Activated naive CD8-positive, alpha-beta T cell treated with anti-CD3 and anti-CD28 coated beads for 36 hours (primary cell): ENCODE results near the gene RTN4R. TPM values are rescaled to one million over a fixed set of nuclear protein-coding genes. Genes with fewer than 3 reads are reported as not detected.

Experiments used
- DNase-seq: peaks from one replicate; pipeline ENCODE4 v3.0.0; 2021
- H3K27ac Mint-ChIP-seq: one replicate; pipeline ENCODE4 v1.8.0; 2022; ENCODE audit warnings: mild to moderate bottlenecking, moderate library complexity, mixed read lengths
- H3K27me3 Mint-ChIP-seq: one replicate; pipeline ENCODE4 v1.8.0; 2022; ENCODE audit warnings: mild to moderate bottlenecking, mixed read lengths
- H3K36me3 Mint-ChIP-seq: one replicate; pipeline ENCODE4 v1.8.0; 2021; ENCODE audit warnings: mild to moderate bottlenecking, mixed read lengths
- H3K4me1 Mint-ChIP-seq: one replicate; pipeline ENCODE4 v1.8.0; 2021; ENCODE audit warnings: mixed read lengths
- H3K4me3 Mint-ChIP-seq: one replicate; pipeline ENCODE4 v1.8.0; 2022; ENCODE audit warnings: mild to moderate bottlenecking, moderate library complexity, mixed read lengths
- H3K9me3 Mint-ChIP-seq: one replicate; pipeline ENCODE4 v1.8.0; 2022; ENCODE audit warnings: mixed read lengths
- total RNA-seq, 2 experiments: library from RNA; stranded (reverse); gene quantifications; one replicate each; pipeline ENCODE4 v1.2.3, GENCODE V29; 2021

The RTN4R gene
- total RNA-seq, 2 experiments from 2014 or later = 3.2 to 3.5 TPM

GRCh38 chr22:20230777-20231420 lies 37.2 kb downstream of the RTN4R start:
- Mint-ChIP-seq H3K4me1 (peaks cover 2% of the 10 kb centered on the region), H3K9me3 (no peaks in the 10 kb centered on the region), H3K27ac (no peak overlapping the region), H3K27me3 (no peaks in the 10 kb centered on the region), H3K36me3 (no peaks in the 10 kb centered on the region), H3K4me3 (no peak overlapping the region)
- no peak for DNase-seq

GRCh38 chr22:20229916-20230775 lies 38.0 kb downstream of the RTN4R start:
- Mint-ChIP-seq H3K36me3 (no peaks in the 10 kb centered on the region), H3K4me3 (no peak overlapping the region), H3K9me3 (peaks cover 2% of the 10 kb centered on the region), H3K4me1 (peaks cover 2% of the 10 kb centered on the region), H3K27me3 (no peaks in the 10 kb centered on the region), H3K27ac (no peak overlapping the region)
- no peak for DNase-seq

GRCh38 chr22:20228939-20229272 lies 39.2 kb downstream of the RTN4R start:
- Mint-ChIP-seq H3K4me3 (no peak overlapping the region), H3K9me3 (peaks cover 3% of the 10 kb centered on the region), H3K27ac (no peak overlapping the region), H3K27me3 (no peaks in the 10 kb centered on the region), H3K36me3 (no peaks in the 10 kb centered on the region), H3K4me1 (peaks cover 2% of the 10 kb centered on the region)
- DNase-seq = no peak

- no peak for DNase-seq
- no peaks in the 10 kb centered on the region for H3K27me3 Mint-ChIP-seq
- H3K4me1 Mint-ChIP-seq = peaks cover 2% of the 10 kb centered on the region
- H3K4me3 Mint-ChIP-seq = no peak overlapping the region
- no peak overlapping the region for H3K27ac Mint-ChIP-seq
- H3K9me3 Mint-ChIP-seq = peaks cover 3% of the 10 kb centered on the region
- no peaks in the 10 kb centered on the region for H3K36me3 Mint-ChIP-seq
These were observed 39.8 kb downstream of the RTN4R start for GRCh38 chr22:20228055-20228938.

- no peak overlapping the region for H3K27ac Mint-ChIP-seq
- H3K36me3 Mint-ChIP-seq = no peaks in the 10 kb centered on the region
- H3K4me1 Mint-ChIP-seq = peaks cover 2% of the 10 kb centered on the region
- DNase-seq = no peak
- H3K9me3 Mint-ChIP-seq = peaks cover 3% of the 10 kb centered on the region
- H3K4me3 Mint-ChIP-seq = no peak overlapping the region
- H3K27me3 Mint-ChIP-seq = no peaks in the 10 kb centered on the region
These were observed 40.8 kb downstream of the RTN4R start for GRCh38 chr22:20227363-20227762.

GRCh38 chr22:20226760-20227350 lies 41.3 kb downstream of the RTN4R start:
- Mint-ChIP-seq H3K27ac (no peak overlapping the region), H3K4me1 (peaks cover 2% of the 10 kb centered on the region), H3K36me3 (no peaks in the 10 kb centered on the region)

GRCh38 chr22:20226077-20226716 lies 41.9 kb downstream of the RTN4R start:
- Mint-ChIP-seq H3K27ac (no peak overlapping the region), H3K4me3 (no peak overlapping the region), H3K9me3 (peaks cover 3% of the 10 kb centered on the region), H3K27me3 (no peaks in the 10 kb centered on the region), H3K36me3 (no peaks in the 10 kb centered on the region), H3K4me1 (peaks cover 2% of the 10 kb centered on the region)
- no peak for DNase-seq

More at GRCh38 chr22:20226760-20227350, 41.3 kb downstream of the RTN4R start:
- Mint-ChIP-seq H3K9me3 (peaks cover 3% of the 10 kb centered on the region), H3K4me3 (no peak overlapping the region), H3K27me3 (no peaks in the 10 kb centered on the region)
- DNase-seq = no peak

- H3K9me3 Mint-ChIP-seq = peaks cover 3% of the 10 kb centered on the region
- no peaks in the 10 kb centered on the region for H3K36me3 Mint-ChIP-seq
- no peak overlapping the region for H3K4me3 Mint-ChIP-seq
- H3K27me3 Mint-ChIP-seq = no peaks in the 10 kb centered on the region
- H3K27ac Mint-ChIP-seq = no peak overlapping the region
- DNase-seq = no peak
- H3K4me1 Mint-ChIP-seq = peaks cover 2% of the 10 kb centered on the region
These were observed 42.5 kb downstream of the RTN4R start for GRCh38 chr22:20225693-20225966.

- no peaks in the 10 kb centered on the region for H3K36me3 Mint-ChIP-seq
- H3K4me1 Mint-ChIP-seq = peaks cover 2% of the 10 kb centered on the region
- H3K27ac Mint-ChIP-seq = no peak overlapping the region
- peaks cover 3% of the 10 kb centered on the region for H3K9me3 Mint-ChIP-seq
- no peak overlapping the region for H3K4me3 Mint-ChIP-seq
- DNase-seq = no peak
- no peaks in the 10 kb centered on the region for H3K27me3 Mint-ChIP-seq
These were observed 43.0 kb downstream of the RTN4R start for GRCh38 chr22:20224917-20225692.

- Mint-ChIP-seq H3K9me3 (peaks cover 3% of the 10 kb centered on the region), H3K4me1 (no peaks in the 10 kb centered on the region), H3K27ac (no peak overlapping the region), H3K27me3 (no peaks in the 10 kb centered on the region), H3K36me3 (no peaks in the 10 kb centered on the region), H3K4me3 (no peak overlapping the region)
- DNase-seq = no peak
These were observed 43.9 kb downstream of the RTN4R start for GRCh38 chr22:20224256-20224626.

- Mint-ChIP-seq H3K4me1 (no peaks in the 10 kb centered on the region), H3K4me3 (no peak overlapping the region), H3K36me3 (no peaks in the 10 kb centered on the region), H3K27ac (no peak overlapping the region), H3K9me3 (peaks cover 3% of the 10 kb centered on the region), H3K27me3 (no peaks in the 10 kb centered on the region)
- DNase-seq = no peak
These were observed 44.5 kb downstream of the RTN4R start for GRCh38 chr22:20223421-20224255.

- Mint-ChIP-seq H3K4me1 (no peaks in the 10 kb centered on the region), H3K27me3 (no peaks in the 10 kb centered on the region), H3K9me3 (peaks cover 3% of the 10 kb centered on the region), H3K36me3 (no peaks in the 10 kb centered on the region), H3K4me3 (no peak overlapping the region), H3K27ac (no peak overlapping the region)
- DNase-seq = no peak
These were observed 45.2 kb downstream of the RTN4R start for GRCh38 chr22:20222764-20223420.
